ENCODE measurements around the gene SLC34A3.
"Not testable (repeated sequence)": the region's sequence is repeated elsewhere in the genome, so short reads cannot be mapped to it uniquely, and the experiment has no call there.

SLC34A3 gene

GRCh38 chr9:137231372-137232039 lies 805 bp downstream of the SLC34A3 start:
- DNase-seq, result no peak

- no peak for DNase-seq
These were observed 1.4 kb downstream of the SLC34A3 start for GRCh38 chr9:137232101-137232500.

- DNase-seq, result no peak
These were observed 1.8 kb downstream of the SLC34A3 start for GRCh38 chr9:137232510-137232909.

- DNase-seq, result no peak
These were observed 2.7 kb downstream of the SLC34A3 start for GRCh38 chr9:137233143-137233980.

- no peak for DNase-seq
These were observed 3.5 kb downstream of the SLC34A3 start for GRCh38 chr9:137234055-137234697.

GRCh38 chr9:137234758-137235423 lies 4.2 kb downstream of the SLC34A3 start:
- no peak for DNase-seq

- no peak for DNase-seq
These were observed 4.9 kb downstream of the SLC34A3 start for GRCh38 chr9:137235424-137236237.

GRCh38 chr9:137236238-137236935 lies 5.7 kb downstream of the SLC34A3 start:
- DNase-seq, result peak; percentile 80

GRCh38 chr9:137236936-137237421 lies 6.3 kb downstream of the SLC34A3 start:
- peak; percentile 49 for DNase-seq

GRCh38 chr9:137237759-137238726 lies 7.3 kb downstream of the SLC34A3 start:
- DNase-seq, result peak; percentile 58

GRCh38 chr9:137239541-137240200 lies 9.0 kb downstream of the SLC34A3 start:
- not testable (repeated sequence) for DNase-seq

GRCh38 chr9:137240318-137240840 lies 9.7 kb downstream of the SLC34A3 start:
- peak; percentile 77 for DNase-seq

- DNase-seq, result peak; percentile 100
These were observed 10.3 kb downstream of the SLC34A3 start, which contains the start of gene TUBB4B for GRCh38 chr9:137240841-137241489. TSS of gene TUBB4B (plus strand) at chr9:137241287. CDS start at chr9:137241361, 74 bp downstream.

GRCh38 chr9:137241490-137242268 lies 11.0 kb downstream of the SLC34A3 start:
- DNase-seq, result no peak

GRCh38 chr9:137242269-137243203 lies 11.8 kb downstream of the SLC34A3 start:
- no peak for DNase-seq

- DNase-seq, result not testable (repeated sequence)
These were observed 12.5 kb downstream of the SLC34A3 start for GRCh38 chr9:137243266-137243625.
